ENCODE data around the gene TRIM40.

GRCh38 chr6:30151580-30151979 lies 15.6 kb downstream of the TRIM40 start:
- no peak for TF ChIP-seq CTCF (IDR thresholded peaks at IDR 0.05)
- TF ChIP-seq POLR2A (IDR thresholded peaks at IDR 0.05) = no peak
- no peak for TF ChIP-seq EP300 (IDR thresholded peaks at IDR 0.05)
